Measurements from ENCODE around the gene TSPOAP1.

DNA sequence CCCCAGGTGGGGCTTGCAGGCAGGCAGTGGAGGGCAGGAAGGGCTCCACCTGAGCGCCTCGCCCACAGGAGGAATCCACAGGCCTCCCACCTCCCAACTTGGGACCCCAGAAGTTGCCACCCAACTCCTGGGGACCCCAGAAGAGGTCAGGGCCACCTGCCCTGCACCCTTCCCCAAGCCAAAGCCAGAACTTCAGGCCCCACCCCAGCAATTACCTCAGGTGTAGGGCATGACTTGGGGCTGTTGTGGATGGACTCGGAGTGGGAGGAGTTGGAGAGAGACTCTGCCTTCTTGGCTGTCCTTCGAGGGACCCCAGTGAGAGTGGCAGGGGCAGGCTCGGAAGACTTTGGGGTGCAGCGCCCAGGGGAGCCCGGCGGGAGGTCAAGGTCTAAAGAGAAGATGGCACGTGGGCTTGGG is 10.5 kb downstream of the TSPOAP1 start:
- TF ChIP-seq EZH2phosphoT487 (IDR thresholded peaks at IDR 0.05; ENCODE audit: low read depth, severe bottlenecking, unreplicated experiment): no peak
- TF ChIP-seq, protein P1, sequence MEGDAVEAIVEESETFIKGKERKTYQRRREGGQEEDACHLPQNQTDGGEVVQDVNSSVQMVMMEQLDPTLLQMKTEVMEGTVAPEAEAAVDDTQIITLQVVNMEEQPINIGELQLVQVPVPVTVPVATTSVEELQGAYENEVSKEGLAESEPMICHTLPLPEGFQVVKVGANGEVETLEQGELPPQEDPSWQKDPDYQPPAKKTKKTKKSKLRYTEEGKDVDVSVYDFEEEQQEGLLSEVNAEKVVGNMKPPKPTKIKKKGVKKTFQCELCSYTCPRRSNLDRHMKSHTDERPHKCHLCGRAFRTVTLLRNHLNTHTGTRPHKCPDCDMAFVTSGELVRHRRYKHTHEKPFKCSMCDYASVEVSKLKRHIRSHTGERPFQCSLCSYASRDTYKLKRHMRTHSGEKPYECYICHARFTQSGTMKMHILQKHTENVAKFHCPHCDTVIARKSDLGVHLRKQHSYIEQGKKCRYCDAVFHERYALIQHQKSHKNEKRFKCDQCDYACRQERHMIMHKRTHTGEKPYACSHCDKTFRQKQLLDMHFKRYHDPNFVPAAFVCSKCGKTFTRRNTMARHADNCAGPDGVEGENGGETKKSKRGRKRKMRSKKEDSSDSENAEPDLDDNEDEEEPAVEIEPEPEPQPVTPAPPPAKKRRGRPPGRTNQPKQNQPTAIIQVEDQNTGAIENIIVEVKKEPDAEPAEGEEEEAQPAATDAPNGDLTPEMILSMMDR (IDR thresholded peaks at IDR 0.05; ENCODE audit: poor library complexity): no peak

Data from hepatocyte (in vitro differentiated cells).